ENCODE measurements around the gene CYP2E1.
"Not testable (repeated sequence)": the region's sequence is repeated elsewhere in the genome, so short reads cannot be mapped to it uniquely, and the experiment has no call there.

The CYP2E1 gene

DNA sequence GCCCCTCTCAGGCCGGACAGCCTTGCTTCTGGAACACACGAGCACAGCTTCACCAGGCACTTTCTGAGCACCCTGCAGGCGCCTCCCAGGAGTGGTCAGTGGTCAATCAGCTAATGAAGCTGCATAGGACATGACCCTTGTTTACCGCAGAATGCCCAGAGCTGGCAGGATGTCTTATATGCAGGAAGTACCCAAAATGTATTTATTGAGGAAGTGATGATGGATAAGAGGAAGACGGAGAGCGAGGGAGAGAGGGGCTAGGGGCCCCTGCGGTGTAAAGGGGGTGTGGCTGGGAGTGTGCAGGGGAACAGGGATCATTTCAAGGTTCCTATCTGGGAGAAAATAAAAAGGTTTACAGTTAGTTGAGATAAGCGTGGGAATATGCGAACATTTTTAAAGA lies 3.3 kb downstream of the CYP2E1 start:
- ChIA-PET CTCF (no interaction called here), POLR2A (no interaction called here)
- no peak for DNase-seq (ENCODE audit: extremely low spot score)
- TF ChIP-seq PKNOX1 (IDR thresholded peaks at IDR 0.05) (no peak), SP1 (IDR thresholded peaks at IDR 0.05) (no peak), TARDBP (IDR thresholded peaks at IDR 0.05) (no peak), FOXA1 (IDR thresholded peaks at IDR 0.05) (no peak), SUZ12 (IDR thresholded peaks at IDR 0.05) (no peak)

DNA sequence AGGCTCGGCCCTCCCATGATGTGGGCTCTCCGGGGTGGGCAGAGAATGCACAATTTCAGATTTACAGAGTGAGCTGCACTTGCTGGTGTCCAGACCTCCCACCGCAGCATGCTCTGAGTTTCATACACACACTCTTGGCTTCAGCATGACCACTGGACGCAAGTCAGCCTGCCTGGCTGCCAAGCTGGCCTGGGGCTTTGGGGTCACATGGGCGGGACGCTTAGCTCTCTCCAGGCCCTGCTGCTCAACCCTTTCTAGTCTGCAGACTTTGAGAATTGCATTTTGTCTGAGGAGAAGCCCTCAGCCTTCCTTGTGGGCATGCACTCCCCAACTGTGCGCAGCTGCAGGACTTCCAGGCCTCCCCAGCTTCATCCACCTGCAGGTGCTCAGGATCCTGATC lies 5.7 kb downstream of the CYP2E1 start:
- no peak for DNase-seq (ENCODE audit: extremely low spot score)
- CTCF ChIA-PET, result no interaction called here
- POLR2A ChIA-PET, result no interaction called here
- no peak for TF ChIP-seq TARDBP (IDR thresholded peaks at IDR 0.05)
- no peak for TF ChIP-seq L3MBTL2 (conservative IDR thresholded peaks at IDR 0.05)
- no peak for TF ChIP-seq ARNT (IDR thresholded peaks at IDR 0.05)
- TF ChIP-seq ZNF384 (IDR thresholded peaks at IDR 0.05), result no peak
- no peak for TF ChIP-seq SP1 (IDR thresholded peaks at IDR 0.05)
- TF ChIP-seq FOXA1 (IDR thresholded peaks at IDR 0.05), result no peak
- TF ChIP-seq BHLHE40 (IDR thresholded peaks at IDR 0.05; ENCODE audit: borderline replicate concordance), result no peak
- no peak for TF ChIP-seq CTBP1 (IDR thresholded peaks at IDR 0.05; ENCODE audit: borderline replicate concordance)
- TF ChIP-seq FOXM1 (IDR thresholded peaks at IDR 0.05; ENCODE audit: borderline replicate concordance), result no peak
- TF ChIP-seq LEF1 (IDR thresholded peaks at IDR 0.05; ENCODE audit: borderline replicate concordance), result no peak
- TF ChIP-seq FOXK2 (IDR thresholded peaks at IDR 0.05), result no peak
- TF ChIP-seq PKNOX1 (IDR thresholded peaks at IDR 0.05), result no peak
- TF ChIP-seq ELF4 (IDR thresholded peaks at IDR 0.05), result no peak

DNA sequence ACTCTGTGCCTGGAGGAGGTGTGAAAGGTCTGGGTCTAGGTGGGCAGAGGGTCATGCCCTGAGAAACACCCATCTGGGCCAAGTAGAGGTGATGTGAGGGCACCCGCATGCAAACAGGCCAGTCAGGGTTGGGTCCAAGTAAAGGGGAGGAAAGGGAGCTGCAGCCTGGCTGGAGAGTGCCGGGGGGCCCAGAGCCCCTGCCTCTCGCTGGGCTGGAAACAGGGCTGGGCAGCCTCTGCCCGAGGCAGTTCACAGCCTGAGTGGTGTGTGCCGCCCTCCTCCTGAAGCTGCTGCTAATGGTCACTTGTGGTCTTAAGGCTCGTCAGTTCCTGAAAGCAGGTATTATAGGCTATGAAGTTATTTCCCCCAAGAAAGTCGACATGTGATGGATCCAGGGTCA lies 7.3 kb downstream of the CYP2E1 start:
- TF ChIP-seq TARDBP (IDR thresholded peaks at IDR 0.05) (no peak), L3MBTL2 (conservative IDR thresholded peaks at IDR 0.05) (no peak), ARNT (IDR thresholded peaks at IDR 0.05) (no peak), FOXM1 (IDR thresholded peaks at IDR 0.05; ENCODE audit: borderline replicate concordance) (no peak), SP1 (IDR thresholded peaks at IDR 0.05) (no peak)
- ChIA-PET CTCF (no interaction called here), POLR2A (no interaction called here)
- DNase-seq (ENCODE audit: extremely low spot score), result no peak

DNA sequence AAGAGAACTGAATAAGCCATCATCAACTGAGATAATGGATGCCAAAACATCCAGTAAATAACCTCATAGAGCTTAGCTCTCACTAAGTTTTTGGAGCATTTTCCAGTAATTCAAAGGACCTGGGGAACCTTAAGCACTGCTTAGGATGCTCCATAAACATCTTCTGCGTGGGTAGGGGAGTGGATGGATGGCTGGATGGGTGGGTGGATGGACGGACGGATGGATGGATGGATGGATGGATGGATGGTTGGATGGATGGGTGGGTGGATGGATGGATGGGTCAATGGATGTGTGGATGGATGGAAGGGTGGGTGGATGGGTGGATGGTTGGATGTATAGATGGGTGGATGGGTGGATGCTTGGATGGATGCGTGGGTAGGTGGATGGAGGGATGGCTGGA lies 9.0 kb downstream of the CYP2E1 start:
- no peak for DNase-seq (ENCODE audit: extremely low spot score)
- no peak for TF ChIP-seq CTBP1 (IDR thresholded peaks at IDR 0.05; ENCODE audit: borderline replicate concordance)
- TF ChIP-seq FOXK2 (IDR thresholded peaks at IDR 0.05), result no peak
- no peak for TF ChIP-seq NFRKB (IDR thresholded peaks at IDR 0.05)
- TF ChIP-seq LEF1 (IDR thresholded peaks at IDR 0.05; ENCODE audit: borderline replicate concordance), result no peak
- no peak for TF ChIP-seq SP1 (IDR thresholded peaks at IDR 0.05)
- no peak for TF ChIP-seq FOXA1 (IDR thresholded peaks at IDR 0.05)
- CTCF ChIA-PET, result no interaction called here
- POLR2A ChIA-PET, result no interaction called here

DNA sequence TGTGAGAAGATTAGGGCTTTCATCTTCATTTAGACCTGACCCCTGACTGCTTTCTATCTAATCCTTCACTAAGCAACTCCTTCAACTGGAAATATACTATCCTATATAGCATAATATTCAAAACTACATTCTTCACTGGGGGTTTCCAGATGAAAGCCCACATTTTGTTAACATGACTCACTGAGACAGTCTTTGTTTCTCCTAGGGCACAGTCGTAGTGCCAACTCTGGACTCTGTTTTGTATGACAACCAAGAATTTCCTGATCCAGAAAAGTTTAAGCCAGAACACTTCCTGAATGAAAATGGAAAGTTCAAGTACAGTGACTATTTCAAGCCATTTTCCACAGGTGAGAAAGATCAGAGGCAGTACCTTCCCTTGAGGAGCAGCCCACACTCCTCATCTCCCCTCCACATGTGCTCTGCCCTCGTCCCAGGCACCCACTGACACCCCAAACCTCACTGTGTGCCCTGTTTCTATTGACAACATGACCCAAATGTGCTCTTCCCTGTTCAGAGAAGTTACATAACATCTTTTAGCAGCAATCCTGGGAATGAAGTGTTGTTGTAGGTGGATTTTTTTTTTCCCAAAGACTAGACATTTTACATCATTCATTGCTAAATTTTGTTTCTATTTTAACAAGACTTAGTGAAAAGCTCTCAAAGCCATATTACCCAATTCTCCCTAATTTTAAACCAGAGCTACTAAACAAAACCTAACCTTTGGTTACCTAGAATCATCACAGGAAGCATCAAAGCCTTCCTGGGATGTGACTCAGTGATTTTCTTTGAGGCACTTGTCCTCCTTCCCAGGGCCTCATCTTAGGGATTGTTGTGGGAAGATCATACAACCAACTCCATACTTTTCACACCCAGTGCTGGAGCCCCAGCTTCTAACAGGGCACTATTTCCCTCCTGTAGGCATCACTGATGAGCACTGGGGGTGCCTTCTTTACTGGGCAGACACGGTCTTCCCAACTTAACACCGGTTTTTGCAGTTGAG lies 10.7 kb downstream of the CYP2E1 start:
- no peak for DNase-seq (ENCODE audit: extremely low spot score)
- TF ChIP-seq ELF4 (IDR thresholded peaks at IDR 0.05), result no peak
- no peak for TF ChIP-seq FOXK2 (IDR thresholded peaks at IDR 0.05)
- no peak for TF ChIP-seq L3MBTL2 (conservative IDR thresholded peaks at IDR 0.05)
- TF ChIP-seq PKNOX1 (IDR thresholded peaks at IDR 0.05), result no peak
- no peak for TF ChIP-seq SUZ12 (IDR thresholded peaks at IDR 0.05)
- TF ChIP-seq CTBP1 (IDR thresholded peaks at IDR 0.05; ENCODE audit: borderline replicate concordance), result no peak
- TF ChIP-seq LEF1 (IDR thresholded peaks at IDR 0.05; ENCODE audit: borderline replicate concordance), result no peak
- no peak for TF ChIP-seq FOXA1 (IDR thresholded peaks at IDR 0.05)
- no peak for TF ChIP-seq NFRKB (IDR thresholded peaks at IDR 0.05)
- ChIA-PET POLR2A (no interaction called here), CTCF (no interaction called here)

GRCh38 chr10:133541441-133541975 lies 14.3 kb downstream of the CYP2E1 start:
- CTCF ChIA-PET; POLR2A ChIA-PET; DNase-seq (ENCODE audit: extremely low spot score): not testable (repeated sequence)

GRCh38 chr10:133544506-133544905 lies 17.3 kb downstream of the CYP2E1 start:
- DNase-seq (ENCODE audit: extremely low spot score), result no peak
- TF ChIP-seq NFRKB (IDR thresholded peaks at IDR 0.05) (no peak), FOXK2 (IDR thresholded peaks at IDR 0.05) (no peak), SP1 (IDR thresholded peaks at IDR 0.05) (no peak), CTBP1 (IDR thresholded peaks at IDR 0.05; ENCODE audit: borderline replicate concordance) (no peak), ELF4 (IDR thresholded peaks at IDR 0.05) (no peak), FOXA1 (IDR thresholded peaks at IDR 0.05) (no peak), TARDBP (IDR thresholded peaks at IDR 0.05) (no peak), PKNOX1 (IDR thresholded peaks at IDR 0.05) (no peak), LEF1 (IDR thresholded peaks at IDR 0.05; ENCODE audit: borderline replicate concordance) (no peak), ZNF384 (IDR thresholded peaks at IDR 0.05) (no peak), L3MBTL2 (conservative IDR thresholded peaks at IDR 0.05) (no peak), FOXM1 (IDR thresholded peaks at IDR 0.05; ENCODE audit: borderline replicate concordance) (no peak), ARNT (IDR thresholded peaks at IDR 0.05) (no peak), SUZ12 (IDR thresholded peaks at IDR 0.05) (no peak), BHLHE40 (IDR thresholded peaks at IDR 0.05; ENCODE audit: borderline replicate concordance) (no peak), HDGF (IDR thresholded peaks at IDR 0.05; ENCODE audit: borderline replicate concordance) (no peak)
- ChIA-PET CTCF (no interaction called here), POLR2A (no interaction called here)

All from HEK293T (cell line).